BE2C (cell line): ENCODE results near the gene PRICKLE1.
A peak's percentile ranks its signal among the peaks of the same experiment; 100 is the strongest.

Source experiments
- DNase-seq: peaks from one replicate; pipeline ENCODE4 v3.0.0-alpha.2; 2020
- H3K27me3 ChIP-seq: fragments of 250-450 bp; sonication (Bioruptor Pico); 2 replicates; pipeline ENCODE4 v1.5.1; 2020; ENCODE audit warnings: mild to moderate bottlenecking
- H3K36me3 ChIP-seq: fragments of 250-450 bp; sonication (Bioruptor Pico); 2 replicates; pipeline ENCODE4 v1.5.1; 2020; ENCODE audit warnings: mild to moderate bottlenecking
- H3K4me1 ChIP-seq: fragments of 250-450 bp; sonication (Bioruptor Pico); 2 replicates; pipeline ENCODE4 v1.5.1; 2020
- H3K4me3 ChIP-seq: 2 replicates; pipeline ENCODE4 v1.5.1; 2011; ENCODE audit warnings: low read depth, low read length
- H3K9me3 ChIP-seq: fragments of 250-450 bp; sonication (Bioruptor Pico); 2 replicates; pipeline ENCODE4 v1.5.1; 2020
- TF ChIP-seq, protein P1 (sequence below): IDR thresholded peaks from 2 replicates; pipeline ENCODE4 v1.5.1; 2012; ENCODE audit warnings: mild to moderate bottlenecking, low read depth, low read length

Gene PRICKLE1

DNA sequence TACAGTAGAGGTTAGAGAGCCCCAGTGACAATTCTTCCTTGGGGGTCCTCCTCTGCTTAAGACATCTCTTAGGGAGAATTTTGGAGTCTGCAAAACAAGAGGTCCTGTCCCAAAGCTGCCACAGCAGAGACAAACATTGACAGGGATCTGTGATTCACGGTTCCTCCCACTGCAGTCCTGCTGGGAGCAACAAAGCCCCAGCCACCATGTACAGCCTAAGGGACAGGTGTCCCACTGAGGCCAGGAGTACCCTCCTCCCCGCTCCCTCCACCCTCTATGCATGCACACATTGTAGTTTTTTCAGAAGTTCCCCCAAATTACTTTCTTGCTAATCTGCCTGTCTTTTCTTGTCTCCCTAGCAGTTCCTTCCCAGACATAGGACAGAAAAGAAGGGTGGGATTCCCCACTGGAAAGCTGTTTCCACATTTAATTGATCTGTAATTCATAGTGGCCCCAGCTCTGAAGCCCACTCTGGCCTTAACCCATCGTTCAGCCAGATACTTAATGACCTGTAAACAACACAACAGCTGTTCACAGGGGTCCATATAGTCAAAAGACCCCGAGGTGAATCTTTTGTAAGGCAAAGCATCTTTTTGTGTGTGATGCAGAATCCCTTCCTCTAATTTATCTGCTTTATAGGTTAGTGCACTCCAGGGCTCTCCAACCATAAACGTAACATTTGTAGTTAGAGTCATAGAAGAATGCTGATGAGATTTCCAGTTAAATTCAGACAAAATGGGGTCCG is 13.9 kb upstream of the PRICKLE1 start:
- Histone ChIP-seq H3K4me1 (no peaks in the 10 kb centered on the region; the same call in none of the 2 replicates), H3K27me3 (no peaks in the 10 kb centered on the region), H3K36me3 (no peaks in the 10 kb centered on the region), H3K9me3 (no peaks in the 10 kb centered on the region), H3K4me3 (no peak overlapping the region)
- TF ChIP-seq, protein P1, sequence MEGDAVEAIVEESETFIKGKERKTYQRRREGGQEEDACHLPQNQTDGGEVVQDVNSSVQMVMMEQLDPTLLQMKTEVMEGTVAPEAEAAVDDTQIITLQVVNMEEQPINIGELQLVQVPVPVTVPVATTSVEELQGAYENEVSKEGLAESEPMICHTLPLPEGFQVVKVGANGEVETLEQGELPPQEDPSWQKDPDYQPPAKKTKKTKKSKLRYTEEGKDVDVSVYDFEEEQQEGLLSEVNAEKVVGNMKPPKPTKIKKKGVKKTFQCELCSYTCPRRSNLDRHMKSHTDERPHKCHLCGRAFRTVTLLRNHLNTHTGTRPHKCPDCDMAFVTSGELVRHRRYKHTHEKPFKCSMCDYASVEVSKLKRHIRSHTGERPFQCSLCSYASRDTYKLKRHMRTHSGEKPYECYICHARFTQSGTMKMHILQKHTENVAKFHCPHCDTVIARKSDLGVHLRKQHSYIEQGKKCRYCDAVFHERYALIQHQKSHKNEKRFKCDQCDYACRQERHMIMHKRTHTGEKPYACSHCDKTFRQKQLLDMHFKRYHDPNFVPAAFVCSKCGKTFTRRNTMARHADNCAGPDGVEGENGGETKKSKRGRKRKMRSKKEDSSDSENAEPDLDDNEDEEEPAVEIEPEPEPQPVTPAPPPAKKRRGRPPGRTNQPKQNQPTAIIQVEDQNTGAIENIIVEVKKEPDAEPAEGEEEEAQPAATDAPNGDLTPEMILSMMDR: no peak
- DNase-seq: no peak

DNA sequence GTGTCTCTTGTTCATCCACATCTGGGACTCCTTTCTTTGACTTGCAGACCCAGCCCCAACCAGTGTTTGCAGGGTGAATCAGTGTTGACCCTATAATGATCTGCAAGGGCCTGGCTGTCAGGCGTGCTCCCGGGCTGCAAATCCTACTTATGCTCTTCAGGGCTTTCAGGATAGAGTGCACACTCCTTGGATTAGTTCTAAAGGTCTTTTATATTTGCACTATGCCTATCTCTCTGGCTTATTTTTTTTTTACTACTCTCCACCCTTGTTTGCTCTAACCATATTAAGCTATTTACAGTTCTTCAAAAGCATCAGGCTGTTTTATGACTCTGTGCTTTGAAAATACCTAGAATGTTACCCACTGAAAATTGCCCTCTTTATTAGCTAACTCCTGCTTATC is 4.3 kb upstream of the PRICKLE1 start:
- TF ChIP-seq, protein P1: no peak
- no peak overlapping the region for H3K4me3 ChIP-seq
- peaks cover 3% of the 10 kb centered on the region for H3K36me3 ChIP-seq
- DNase-seq: no peak
- no peaks in the 10 kb centered on the region for H3K9me3 ChIP-seq
- H3K27me3 ChIP-seq: no peaks in the 10 kb centered on the region
- H3K4me1 ChIP-seq: peaks cover 6% of the 10 kb centered on the region

DNA sequence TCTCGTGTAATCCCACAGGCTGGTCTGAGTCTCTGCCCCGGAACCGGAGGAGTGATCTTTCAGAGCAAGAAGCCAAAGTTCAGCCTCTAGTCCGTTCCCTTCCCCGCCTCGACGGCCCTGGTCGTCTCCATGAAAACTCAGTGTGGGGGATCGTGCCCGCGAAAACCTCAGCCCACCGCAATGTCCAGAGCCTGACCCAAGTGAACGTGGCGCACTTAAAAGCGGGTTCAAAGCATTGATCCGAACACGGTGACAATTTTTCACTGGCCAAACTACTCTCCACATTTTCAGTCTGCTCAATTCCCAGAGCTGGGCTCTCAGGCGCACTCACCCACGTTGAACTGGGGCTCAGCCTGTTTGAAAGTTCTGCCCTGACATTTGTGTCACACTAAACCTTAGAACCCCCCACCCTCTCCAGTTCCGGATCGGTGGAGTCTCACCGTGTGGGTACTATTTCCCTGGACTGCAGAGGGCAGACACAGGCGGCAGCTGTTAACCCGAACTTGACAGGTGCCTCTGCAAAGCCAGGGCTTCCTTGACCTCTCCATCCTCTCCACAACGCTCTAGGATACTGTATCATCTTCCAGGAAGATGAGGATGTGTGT is 886 bp upstream of the PRICKLE1 start:
- TF ChIP-seq, protein P1: 0 out of 2 replicates have a peak, but pooled peaks have one; percentile 24
- no peaks in the 10 kb centered on the region for H3K27me3 ChIP-seq
- DNase-seq: peak; percentile 44
- H3K4me3 ChIP-seq: peak overlapping the region; percentile 93
- peaks cover 14% of the 10 kb centered on the region for H3K4me1 ChIP-seq
- no peaks in the 10 kb centered on the region for H3K9me3 ChIP-seq
- peaks cover 9% of the 10 kb centered on the region for H3K36me3 ChIP-seq

DNA sequence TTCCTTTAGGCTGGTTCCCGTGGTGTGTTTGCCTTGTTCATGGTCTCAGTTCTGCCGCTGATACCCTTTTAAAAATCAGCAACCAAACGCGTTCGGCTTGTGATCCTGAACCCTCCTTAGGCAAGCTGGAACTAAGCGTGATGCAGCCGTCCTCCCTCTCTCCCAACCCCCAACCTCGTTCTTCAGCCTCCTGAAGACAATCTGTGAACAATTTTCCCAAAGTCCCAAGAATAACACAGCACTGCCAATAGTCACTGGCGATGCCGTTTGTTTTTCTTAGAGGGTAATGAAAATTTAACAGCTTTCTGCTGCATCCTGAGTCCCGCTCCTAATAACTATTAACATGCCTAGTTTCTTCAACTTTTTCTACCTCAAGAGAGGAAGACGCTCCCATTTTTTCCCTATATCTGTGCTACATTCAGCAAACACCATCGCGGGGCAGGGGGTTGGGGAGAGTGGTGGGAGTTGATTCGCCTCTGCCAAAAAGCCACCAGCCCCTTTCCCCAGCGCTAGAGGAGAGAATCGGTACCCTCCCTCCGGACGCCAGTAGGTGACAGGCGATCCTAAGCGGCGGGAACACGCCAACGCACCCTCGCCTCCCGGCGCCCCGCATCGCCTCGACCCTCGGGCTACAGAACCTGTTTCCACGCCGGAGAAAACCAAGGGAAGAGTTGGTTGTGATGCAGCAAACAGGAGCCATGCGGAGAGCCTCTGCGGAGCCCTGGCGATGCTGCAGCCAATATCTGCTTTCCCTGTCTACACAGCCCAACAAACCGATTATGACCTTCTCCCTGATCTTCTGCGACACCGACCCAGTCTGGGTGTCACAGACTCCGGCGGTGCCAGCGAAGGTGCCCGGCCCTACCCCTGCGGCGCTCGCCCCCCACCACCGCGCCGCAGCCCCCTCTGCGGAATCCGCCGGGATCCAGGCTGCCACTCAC is 752 bp downstream of the PRICKLE1 start:
- TF ChIP-seq, protein P1: peak; percentile 83
- DNase-seq: peak; percentile 85
- H3K27me3 ChIP-seq: no peaks in the 10 kb centered on the region
- H3K4me1 ChIP-seq: peaks cover 21% of the 10 kb centered on the region
- H3K4me3 ChIP-seq: peak overlapping the region; percentile 93
- peaks cover 15% of the 10 kb centered on the region for H3K36me3 ChIP-seq
- H3K9me3 ChIP-seq: no peaks in the 10 kb centered on the region

DNA sequence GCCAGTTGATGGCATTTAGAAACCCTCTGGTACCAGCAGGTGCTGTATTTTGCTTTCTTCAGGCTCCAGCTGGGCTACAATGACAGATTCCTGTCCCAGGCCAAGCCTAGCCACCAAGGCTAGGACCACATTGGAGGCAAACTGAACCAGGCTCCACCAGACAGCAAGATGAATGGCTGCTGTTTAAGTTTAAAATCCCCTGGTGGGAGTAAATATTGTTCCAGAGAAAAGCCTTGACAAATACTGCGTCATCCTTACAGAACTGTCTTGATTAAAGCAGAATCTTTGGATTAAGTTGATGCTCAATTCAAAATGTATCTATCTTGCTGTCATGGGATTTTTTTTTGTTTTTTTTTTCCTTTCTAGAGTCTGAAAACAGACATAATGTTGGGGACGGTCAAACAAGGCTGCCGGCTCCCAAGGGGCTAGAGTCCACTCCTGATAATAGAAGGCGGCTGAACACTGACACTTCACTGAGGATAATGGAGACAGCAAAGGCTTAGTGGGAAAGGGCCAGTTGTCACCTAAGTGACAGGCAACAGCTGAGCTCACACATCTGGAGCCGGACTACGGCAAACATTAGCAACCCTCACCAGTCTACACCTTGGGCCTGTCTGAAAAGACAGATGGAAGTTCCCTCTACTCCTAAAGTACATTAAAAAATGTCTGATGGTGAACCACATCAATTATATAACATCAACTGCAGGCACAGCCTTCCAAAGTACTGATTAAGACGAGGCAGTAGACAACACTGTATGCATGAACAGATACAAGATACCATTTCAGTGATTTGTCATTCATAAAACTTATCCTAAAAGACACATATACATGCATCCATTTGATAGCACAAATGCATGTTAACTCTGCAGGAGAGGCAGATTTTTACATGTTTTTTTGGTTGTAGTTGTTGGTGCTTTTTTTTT is 1.7 kb downstream of the PRICKLE1 start:
- H3K36me3 ChIP-seq: peaks cover 18% of the 10 kb centered on the region
- no peaks in the 10 kb centered on the region for H3K9me3 ChIP-seq
- peak; percentile 30 for DNase-seq
- H3K4me3 ChIP-seq: peak overlapping the region; percentile 93
- H3K27me3 ChIP-seq: no peaks in the 10 kb centered on the region
- TF ChIP-seq, protein P1: no peak
- H3K4me1 ChIP-seq: peaks cover 24% of the 10 kb centered on the region
